ENCODE data around the gene ACE.

Gene ACE

GRCh38 chr17:63480826-63481487 is 4.1 kb downstream of the ACE start:
- H3K27ac ChIP-seq, result no peak overlapping the region
- no peak for DNase-seq (ENCODE audit: low spot score)
- ChIA-PET POLR2A (ENCODE audit: low non-redundant PET) (no interaction called here), CTCF (interaction anchor here (0.6 to 5.1 kb wide), 4 partner anchors 34 to 202 kb away, joined by 3 to 52 read pairs (median 4); no protein-coding TSS in a partner anchor)
- TF ChIP-seq CTCF (conservative IDR thresholded peaks at IDR 0.05; ENCODE audit: low read depth), result no peak

- no peak for DNase-seq (ENCODE audit: low spot score)
- ChIA-PET CTCF (interaction anchor here (1.2 to 5.1 kb wide), 3 partner anchors 34 to 56 kb away, joined by 4 to 52 read pairs (median 5); no protein-coding TSS in a partner anchor), POLR2A (ENCODE audit: low non-redundant PET) (no interaction called here)
These were observed 4.6 kb downstream of the ACE start for GRCh38 chr17:63481488-63481870.

GRCh38 chr17:63482509-63482908 is 5.6 kb downstream of the ACE start:
- CTCF ChIA-PET, result interaction anchor here (0.7 to 5.1 kb wide), 4 partner anchors 35 to 125 kb away, joined by 4 to 52 read pairs (median 4); no protein-coding TSS in a partner anchor
- POLR2A ChIA-PET (ENCODE audit: low non-redundant PET), result no interaction called here

More at GRCh38 chr17:63481488-63481870, 4.6 kb downstream of the ACE start:
- no peak for TF ChIP-seq CTCF (conservative IDR thresholded peaks at IDR 0.05; ENCODE audit: low read depth)
- H3K27ac ChIP-seq, result no peak overlapping the region

GRCh38 chr17:63483038-63483437 is 6.2 kb downstream of the ACE start:
- ChIA-PET POLR2A (ENCODE audit: low non-redundant PET) (no interaction called here), CTCF (interaction anchor here (1.6 kb wide), 1 partner anchor 130 kb away, joined by 4 read pairs; no protein-coding TSS in a partner anchor)
- H3K27ac ChIP-seq, result no peak overlapping the region
- TF ChIP-seq CTCF (conservative IDR thresholded peaks at IDR 0.05; ENCODE audit: low read depth), result no peak
- no peak for DNase-seq (ENCODE audit: low spot score)

More at GRCh38 chr17:63482509-63482908, 5.6 kb downstream of the ACE start:
- no peak for DNase-seq (ENCODE audit: low spot score)
- TF ChIP-seq CTCF (conservative IDR thresholded peaks at IDR 0.05; ENCODE audit: low read depth), result no peak
- H3K27ac ChIP-seq, result no peak overlapping the region

- TF ChIP-seq CTCF (conservative IDR thresholded peaks at IDR 0.05; ENCODE audit: low read depth), result no peak
- DNase-seq (ENCODE audit: low spot score), result no peak
- no peak overlapping the region for H3K27ac ChIP-seq
- POLR2A ChIA-PET (ENCODE audit: low non-redundant PET), result no interaction called here
- CTCF ChIA-PET, result interaction anchor here (1.6 kb wide), 2 partner anchors 58 to 129 kb away, joined by 4 read pairs; no protein-coding TSS in a partner anchor
These were observed 7.1 kb downstream of the ACE start for GRCh38 chr17:63483655-63484575.

- H3K27ac ChIP-seq, result no peak overlapping the region
- ChIA-PET POLR2A (ENCODE audit: low non-redundant PET) (no interaction called here), CTCF (interaction anchor here (0.6 to 2.2 kb wide), 3 partner anchors 39 to 87 kb away, joined by 3 to 10 read pairs (median 5); no protein-coding TSS in a partner anchor)
- no peak for TF ChIP-seq CTCF (conservative IDR thresholded peaks at IDR 0.05; ENCODE audit: low read depth)
- no peak for DNase-seq (ENCODE audit: low spot score)
These were observed 9.6 kb downstream of the ACE start for GRCh38 chr17:63486317-63487013.
